NCI-H1092 (cell line): ENCODE data around the gene GOLGA5.

Experiments used
- DNase-seq: peaks from one replicate; lab custom pipeline; 2025; lab: John Stamatoyannopoulos, UW

Gene GOLGA5

DNA sequence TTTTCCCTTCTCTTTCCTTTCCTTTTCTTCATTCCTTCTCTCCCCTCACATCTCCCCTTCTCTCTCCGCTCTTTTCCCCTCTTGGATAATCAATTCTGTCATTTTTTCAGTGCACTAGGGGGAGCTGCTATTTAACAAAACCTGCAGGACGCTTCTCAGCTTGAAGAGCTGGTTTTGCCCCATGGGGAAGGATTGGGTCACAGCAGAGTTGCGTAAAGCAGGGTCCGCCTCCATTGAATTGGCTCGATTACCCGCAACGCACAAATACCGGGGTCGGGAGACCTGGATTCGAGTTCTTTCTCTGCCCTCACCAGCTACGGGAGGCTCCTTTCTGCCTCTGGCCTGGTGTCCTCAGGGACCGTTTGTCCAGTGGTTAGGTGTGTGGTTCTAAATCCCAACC lies 86.7 kb downstream of the GOLGA5 start:
- DNase-seq: peak; percentile 60

DNA sequence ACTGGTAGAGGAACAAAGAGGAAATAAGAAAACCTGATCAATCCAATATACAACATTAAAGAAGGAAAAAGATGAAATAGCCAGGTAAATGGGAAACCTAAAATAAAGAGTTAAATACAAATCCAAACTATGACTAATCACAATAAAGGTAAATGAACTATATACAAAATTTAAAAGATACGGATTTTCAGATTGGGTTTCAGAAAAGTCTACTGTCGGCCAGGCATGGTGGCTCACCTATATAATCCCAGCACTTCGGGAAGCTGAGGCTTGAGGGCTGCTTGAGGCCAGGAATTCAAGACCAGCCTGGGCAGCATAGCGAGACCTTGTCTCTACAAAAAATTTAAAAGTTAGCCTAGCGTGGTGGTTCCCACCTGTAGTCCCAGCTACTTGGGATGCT lies 89.0 kb downstream of the GOLGA5 start:
- no peak for DNase-seq

DNA sequence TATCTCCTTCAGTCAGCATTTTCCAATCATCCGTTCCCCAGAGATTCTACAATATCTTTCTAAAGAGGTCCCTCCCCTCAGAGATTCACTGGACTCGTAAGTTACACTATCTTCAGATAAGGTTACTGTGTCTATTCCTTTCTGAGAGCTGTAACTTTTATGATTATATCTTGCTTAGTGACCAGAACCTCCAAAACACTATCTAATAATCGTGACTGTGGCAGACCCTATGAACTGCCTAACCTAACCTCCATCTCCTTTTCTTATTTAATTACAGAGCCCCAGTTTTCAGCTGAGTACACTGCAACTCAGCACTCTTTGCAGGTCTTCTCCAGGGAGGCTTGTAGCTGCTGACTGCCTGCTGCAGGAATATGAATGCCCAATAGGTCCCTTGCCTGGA lies 90.3 kb downstream of the GOLGA5 start:
- no peak for DNase-seq

DNA sequence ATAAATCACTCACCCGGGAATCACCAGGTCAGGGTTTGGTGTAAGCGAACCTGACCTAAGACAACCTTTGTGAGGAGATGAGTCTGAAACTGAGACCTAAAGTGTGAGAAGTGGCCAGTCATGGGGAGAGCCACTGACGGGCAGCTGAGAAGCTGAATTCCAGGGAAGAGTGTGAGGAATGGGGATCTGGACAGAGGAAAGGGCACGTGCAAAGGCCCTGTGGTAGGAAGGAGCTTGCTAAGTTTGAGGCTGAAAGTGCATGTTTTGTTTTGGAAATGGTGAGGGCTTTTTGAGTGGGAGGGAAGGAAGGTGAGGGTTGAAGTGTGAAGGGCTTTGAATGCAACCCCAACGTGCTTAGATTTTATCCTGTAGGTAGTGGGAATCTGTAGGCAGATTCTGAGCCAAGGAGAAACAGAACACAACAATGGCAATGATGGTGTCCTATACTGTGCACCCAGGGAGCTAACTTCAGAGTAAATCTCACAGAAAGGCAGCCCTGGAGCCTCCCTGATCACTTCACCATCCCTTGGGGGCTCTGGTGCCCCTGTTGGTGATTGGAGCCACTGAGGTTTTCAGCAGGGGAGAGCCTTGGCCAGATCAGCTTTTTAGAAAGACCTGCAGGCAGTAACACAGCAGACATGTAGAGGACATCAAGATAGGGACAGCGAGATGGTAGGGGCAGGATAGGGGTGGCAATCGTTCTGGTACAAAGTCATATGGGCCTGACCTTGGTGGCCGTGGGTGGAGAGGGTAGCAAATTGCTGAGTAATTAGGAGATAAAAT lies 91.4 kb downstream of the GOLGA5 start:
- no peak for DNase-seq

DNA sequence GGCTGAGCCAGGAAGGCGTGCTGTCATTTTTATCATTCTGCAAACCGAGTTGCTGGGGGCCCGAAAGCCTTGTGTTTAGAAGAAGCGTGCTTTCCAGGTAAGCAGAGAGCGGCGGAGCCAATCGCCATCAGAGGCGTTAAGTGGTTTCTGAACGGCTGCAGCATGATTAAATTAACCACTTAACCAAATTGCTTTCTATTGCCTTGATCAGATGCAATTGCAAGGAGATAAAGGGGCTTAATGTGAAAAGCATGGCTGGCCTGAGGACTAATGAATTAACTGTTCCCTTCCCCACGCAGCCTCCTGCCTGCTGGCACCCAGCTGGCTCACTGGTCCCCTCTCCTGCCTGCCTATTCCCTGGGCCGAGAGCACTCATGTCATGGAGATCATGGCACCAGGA lies 92.2 kb downstream of the GOLGA5 start:
- peak; percentile 51 for DNase-seq

DNA sequence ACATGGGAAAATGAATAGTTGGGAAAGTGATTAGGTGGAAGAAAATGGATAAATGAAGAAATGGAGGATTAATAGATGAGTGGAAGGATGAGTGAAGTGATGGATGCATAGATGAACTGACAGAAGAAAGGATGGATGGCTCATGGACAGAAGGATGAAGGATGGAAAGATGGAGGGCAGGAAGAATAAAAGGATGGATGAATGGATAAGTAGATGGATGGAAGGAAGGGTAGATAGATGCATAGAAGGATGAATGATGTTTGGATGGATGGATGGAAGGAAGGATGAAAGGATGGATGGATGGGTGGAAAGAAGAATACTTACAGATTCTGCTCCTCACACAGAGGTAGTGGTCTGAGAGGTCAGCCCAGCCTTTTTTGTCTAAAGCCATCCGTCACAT lies 93.1 kb downstream of the GOLGA5 start:
- DNase-seq: no peak

DNA sequence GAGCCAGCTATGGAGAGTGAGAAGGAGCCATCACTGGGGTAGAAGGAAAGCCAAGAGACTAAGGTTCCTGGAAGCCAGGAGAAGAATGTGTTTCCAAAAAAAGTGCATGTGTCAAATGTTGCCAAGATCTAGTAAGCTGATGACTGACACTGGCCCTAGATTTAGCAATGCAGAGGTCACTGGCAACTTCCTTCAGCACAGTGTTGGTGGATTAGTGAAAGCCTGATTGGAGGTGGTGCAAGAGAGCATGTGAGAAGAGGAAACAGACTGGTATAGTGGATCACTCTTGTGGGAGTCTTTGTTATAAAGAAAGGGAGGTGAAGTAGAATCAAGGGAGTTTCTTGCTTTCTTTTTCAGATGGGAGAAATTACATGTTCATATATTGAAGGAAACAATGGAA lies 94.8 kb downstream of the GOLGA5 start:
- no peak for DNase-seq
